Psoas muscle (tissue), 8 donors: ENCODE data around the gene LRBA. TPM values are rescaled to one million over a fixed set of nuclear protein-coding genes. Genes with fewer than 3 reads are reported as not detected.

Experiments
- ATAC-seq, 4 donors: fragments of 200-7000 bp; cut with Tn5 transposase; one replicate each; pipeline ENCODE4 v1.9.1; 2020; ENCODE audit warnings: moderate library complexity in 3 of 4, mild to moderate bottlenecking in 2 of 4
- DNase-seq, 2 donors: peaks; one replicate each; pipeline ENCODE4 v3.0.0-alpha.2; 2020
- H3K27ac ChIP-seq: fragments of 200-600 bp; one replicate; pipeline ENCODE4 v1.8.0; 2022
- H3K27me3 ChIP-seq, 3 donors: fragments of 200-600 bp in 1 of 3; one replicate each; pipeline versions ENCODE4 v1.6.1 to v1.8.0; 2013 to 2022; ENCODE audit warnings: low read length in 2 of 3, mild to moderate bottlenecking in 2 of 3, moderate library complexity in 1 of 3; ENCODE audit not compliant: insufficient read depth in 3 of 3
- H3K36me3 ChIP-seq, 2 donors: fragments of 200-600 bp in 1 of 2; one replicate each; pipeline versions ENCODE4 v1.6.1 to v1.8.0; 2013 to 2022; ENCODE audit warnings: low read depth in 1 of 2, mild to moderate bottlenecking in 1 of 2, moderate library complexity in 1 of 2; ENCODE audit not compliant: insufficient read depth in 1 of 2
- H3K4me1 ChIP-seq: fragments of 200-600 bp; one replicate; pipeline ENCODE4 v1.8.0; 2022
- H3K4me3 ChIP-seq: fragments of 200-600 bp; one replicate; pipeline ENCODE4 v1.8.0; 2022; ENCODE audit warnings: mild to moderate bottlenecking
- H3K9me3 ChIP-seq: fragments of 200-600 bp; one replicate; pipeline ENCODE4 v1.8.0; 2022
- CTCF ChIP-seq: fragments of 200-600 bp; IDR thresholded peaks from one replicate; pipeline ENCODE4 v1.8.0; 2022; ENCODE audit warnings: antibody characterized with exemption
- WGBS, 3 donors: extraction: QIAGEN DNeasy Blood & Tissue Kit; methylation state at CpG; one replicate each; pipeline versions ENCODE4 v1.1.6 to v1.1.7; 2013; 5-methylcytosine and 5-hydroxymethylcytosine counted together
- intact Hi-C, 2 donors: fragments of 100-400 bp; cut with DNase I; formaldehyde crosslinking; loops; one replicate each; pipeline versions ENCODE4 v1.11.0 to v1.14.2; 2022
- polyA plus RNA-seq, 3 donors: library from polyadenylated mRNA; stranded (reverse); fragments of 200-250 nt; gene quantifications; one replicate each; pipeline ENCODE4 v1.2.3, GENCODE V29; 2013
- total RNA-seq, 4 donors: library from RNA; stranded (reverse); fragmentation: NEBNext Ultra II Directional in 2 of 4; extraction: Animal tissue kit (Norgen Biotek cat#: 25700) in 2 of 4; gene quantifications; one replicate each; pipeline versions ENCODE4 v1.2.1 to v1.2.4, GENCODE V29; 2021 to 2023
- donor health status: healthy with polysubstance abuse.
- donor health status: DM: no; HTN: no; CAD: no; lungs with moderate emphysema.
- donor health status: Bipolar disorder and iron deficiency.
- donor health status: healthy.
- donor health status: DM: yes; HTN: yes; CAD: no.
- donor health status: DM: no; HTN: no; CAD: no.
- donor health status: DM: no; HTN: no; CAD: no.
- donor health status: DM: yes; HTN: yes; CAD: no.

Gene LRBA
- total and polyA plus RNA-seq, 7 donors = 2.9 to 10.6 (median 6.4) TPM

GRCh38 chr4:150475763-150476162 is 539.3 kb downstream of the LRBA start:
- ATAC-seq (no peak), DNase-seq (no peak)
- no peak for TF ChIP-seq CTCF
- 71 to 83% (median 73%) methylated on average over 1 of the region's 1 CpG for WGBS, 3 donors
- no peak overlapping the region for H3K27ac ChIP-seq
- intact Hi-C loops = no loop called here
- no peaks in the 10 kb centered on the region for H3K36me3 ChIP-seq
- no peaks in the 10 kb centered on the region for H3K9me3 ChIP-seq
- no peak overlapping the region for H3K4me3 ChIP-seq
- no peaks in the 10 kb centered on the region for H3K4me1 ChIP-seq
- H3K27me3 ChIP-seq = no peaks in the 10 kb centered on the region

- H3K4me3 ChIP-seq = no peak overlapping the region
- no peaks in the 10 kb centered on the region for H3K36me3 ChIP-seq
- WGBS, 3 donors = 47 to 57% (median 50%) methylated on average over 2 of the region's 2 CpGs
- H3K27ac ChIP-seq = no peak overlapping the region
- no peak for TF ChIP-seq CTCF
- no peak for ATAC-seq
- H3K27me3 ChIP-seq = no peaks in the 10 kb centered on the region
- no peak for DNase-seq
- no peaks in the 10 kb centered on the region for H3K9me3 ChIP-seq
- H3K4me1 ChIP-seq = no peaks in the 10 kb centered on the region
- intact Hi-C loops = loop anchor here in 1 of 2 donors (1.0 kb wide), 1 partner anchor 8 kb away; no protein-coding TSS in a partner anchor
Observed at GRCh38 chr4:150464523-150464922, 550.6 kb downstream of the LRBA start.

GRCh38 chr4:150462743-150463142 is 552.3 kb downstream of the LRBA start:
- Histone ChIP-seq H3K4me1 (no peaks in the 10 kb centered on the region), H3K27me3 (no peaks in the 10 kb centered on the region), H3K4me3 (no peak overlapping the region), H3K27ac (no peak overlapping the region), H3K36me3 (no peaks in the 10 kb centered on the region), H3K9me3 (no peaks in the 10 kb centered on the region)
- no peak for TF ChIP-seq CTCF
- intact Hi-C loops = no loop called here
- DNase-seq (no peak), ATAC-seq (no peak)
- 93 to 99% (median 95%) methylated on average over 2 of the region's 2 CpGs for WGBS, 3 donors

GRCh38 chr4:150461957-150462356 is 553.1 kb downstream of the LRBA start:
- no peaks in the 10 kb centered on the region for H3K4me1 ChIP-seq
- H3K9me3 ChIP-seq = no peaks in the 10 kb centered on the region
- no peak for DNase-seq
- TF ChIP-seq CTCF = no peak
- ATAC-seq = no peak
- H3K27ac ChIP-seq = no peak overlapping the region
- no peak overlapping the region for H3K4me3 ChIP-seq
- WGBS, 3 donors = 96 to 100% (median 98%) methylated on average over 1 of the region's 1 CpG
- H3K36me3 ChIP-seq = no peaks in the 10 kb centered on the region
- intact Hi-C loops = no loop called here
- no peaks in the 10 kb centered on the region for H3K27me3 ChIP-seq

- H3K27me3 ChIP-seq = no peaks in the 10 kb centered on the region
- WGBS, 3 donors = 79 to 80% (median 80%) methylated on average over 1 of the region's 1 CpG
- no peak for ATAC-seq
Observed at GRCh38 chr4:150457802-150458201, 557.3 kb downstream of the LRBA start.

More at GRCh38 chr4:150457802-150458201, 557.3 kb downstream of the LRBA start:
- no peak for TF ChIP-seq CTCF
- intact Hi-C loops = no loop called here
- no peak overlapping the region for H3K27ac ChIP-seq
- H3K4me1 ChIP-seq = no peaks in the 10 kb centered on the region
- no peaks in the 10 kb centered on the region for H3K36me3 ChIP-seq
- DNase-seq = no peak
- no peak overlapping the region for H3K4me3 ChIP-seq
- H3K9me3 ChIP-seq = peaks cover 9% of the 10 kb centered on the region
